Endothelial cell (in vitro differentiated cells): ENCODE data around the gene GRIK5. TPM values are rescaled to one million over a fixed set of nuclear protein-coding genes. Genes with fewer than 3 reads are reported as not detected.

Source experiments
- DNase-seq: peaks from one replicate; pipeline ENCODE4 v3.0.0; 2021; ENCODE audit warnings: low spot score
- H3K27ac Mint-ChIP-seq: one replicate; pipeline ENCODE4 v1.8.0; 2021; ENCODE audit warnings: mixed read lengths, inconsistent platforms; ENCODE audit not compliant: unreplicated experiment
- H3K27me3 Mint-ChIP-seq: one replicate; pipeline ENCODE4 v1.8.0; 2021; ENCODE audit warnings: mild to moderate bottlenecking, moderate library complexity, mixed read lengths, inconsistent platforms; ENCODE audit not compliant: unreplicated experiment
- H3K36me3 Mint-ChIP-seq: one replicate; pipeline ENCODE4 v1.8.0; 2021; ENCODE audit warnings: mild to moderate bottlenecking, low read depth, mixed read lengths, inconsistent platforms; ENCODE audit not compliant: unreplicated experiment
- H3K4me1 Mint-ChIP-seq: one replicate; pipeline ENCODE4 v1.8.0; 2021; ENCODE audit warnings: mild to moderate bottlenecking, mixed read lengths, inconsistent platforms; ENCODE audit not compliant: unreplicated experiment
- H3K4me3 Mint-ChIP-seq: one replicate; pipeline ENCODE4 v1.8.0; 2021; ENCODE audit warnings: mild to moderate bottlenecking, mixed read lengths, inconsistent platforms; ENCODE audit not compliant: unreplicated experiment
- H3K9me3 Mint-ChIP-seq: one replicate; pipeline ENCODE4 v1.8.0; 2021; ENCODE audit warnings: mixed read lengths, inconsistent platforms; ENCODE audit not compliant: unreplicated experiment
- total RNA-seq: library from RNA; stranded (reverse); fragmentation: NEBNext Ultra II Directional; extraction: Animal tissue kit (Norgen Biotek cat#: 25700); gene quantifications from one replicate; pipeline ENCODE4 v1.2.1, GENCODE V29; 2021; ENCODE audit not compliant: unreplicated experiment
- TF ChIP-seq, protein P1 (sequence below): fragments of 200-600 bp; sonication (generic); IDR thresholded peaks from one replicate; pipeline ENCODE4 v1.5.0; 2021; ENCODE audit warnings: antibody characterized with exemption; ENCODE audit not compliant: unreplicated experiment

Gene GRIK5
- total RNA-seq, 1 donor from 2014 or later = 18.4 TPM

DNA sequence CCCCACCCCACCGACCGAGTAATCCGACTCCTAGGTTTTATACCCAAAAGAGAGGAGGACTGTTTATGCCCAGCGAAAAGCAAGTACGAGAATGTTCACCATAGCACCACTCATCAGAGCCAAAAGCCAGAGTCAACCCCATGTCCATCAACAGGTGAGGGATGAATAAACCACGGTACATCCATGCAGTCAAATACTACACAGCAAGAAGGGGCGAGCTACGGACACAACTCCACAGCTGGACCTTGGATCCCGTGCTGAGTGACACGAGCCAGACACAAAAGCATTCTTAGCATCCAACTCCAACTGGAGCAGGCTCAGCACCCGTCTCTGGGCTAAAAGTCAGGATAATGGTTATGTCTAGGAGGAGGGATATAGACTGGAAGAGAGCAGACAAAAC lies 98.6 kb downstream of the GRIK5 start:
- H3K9me3 Mint-ChIP-seq = no peaks in the 10 kb centered on the region
- no peak overlapping the region for H3K27ac Mint-ChIP-seq
- TF ChIP-seq, protein P1, sequence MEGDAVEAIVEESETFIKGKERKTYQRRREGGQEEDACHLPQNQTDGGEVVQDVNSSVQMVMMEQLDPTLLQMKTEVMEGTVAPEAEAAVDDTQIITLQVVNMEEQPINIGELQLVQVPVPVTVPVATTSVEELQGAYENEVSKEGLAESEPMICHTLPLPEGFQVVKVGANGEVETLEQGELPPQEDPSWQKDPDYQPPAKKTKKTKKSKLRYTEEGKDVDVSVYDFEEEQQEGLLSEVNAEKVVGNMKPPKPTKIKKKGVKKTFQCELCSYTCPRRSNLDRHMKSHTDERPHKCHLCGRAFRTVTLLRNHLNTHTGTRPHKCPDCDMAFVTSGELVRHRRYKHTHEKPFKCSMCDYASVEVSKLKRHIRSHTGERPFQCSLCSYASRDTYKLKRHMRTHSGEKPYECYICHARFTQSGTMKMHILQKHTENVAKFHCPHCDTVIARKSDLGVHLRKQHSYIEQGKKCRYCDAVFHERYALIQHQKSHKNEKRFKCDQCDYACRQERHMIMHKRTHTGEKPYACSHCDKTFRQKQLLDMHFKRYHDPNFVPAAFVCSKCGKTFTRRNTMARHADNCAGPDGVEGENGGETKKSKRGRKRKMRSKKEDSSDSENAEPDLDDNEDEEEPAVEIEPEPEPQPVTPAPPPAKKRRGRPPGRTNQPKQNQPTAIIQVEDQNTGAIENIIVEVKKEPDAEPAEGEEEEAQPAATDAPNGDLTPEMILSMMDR = no peak
- peaks cover 10% of the 10 kb centered on the region for H3K27me3 Mint-ChIP-seq
- H3K4me3 Mint-ChIP-seq = no peak overlapping the region
- no peak for DNase-seq
- H3K4me1 Mint-ChIP-seq = no peaks in the 10 kb centered on the region
- no peaks in the 10 kb centered on the region for H3K36me3 Mint-ChIP-seq

DNA sequence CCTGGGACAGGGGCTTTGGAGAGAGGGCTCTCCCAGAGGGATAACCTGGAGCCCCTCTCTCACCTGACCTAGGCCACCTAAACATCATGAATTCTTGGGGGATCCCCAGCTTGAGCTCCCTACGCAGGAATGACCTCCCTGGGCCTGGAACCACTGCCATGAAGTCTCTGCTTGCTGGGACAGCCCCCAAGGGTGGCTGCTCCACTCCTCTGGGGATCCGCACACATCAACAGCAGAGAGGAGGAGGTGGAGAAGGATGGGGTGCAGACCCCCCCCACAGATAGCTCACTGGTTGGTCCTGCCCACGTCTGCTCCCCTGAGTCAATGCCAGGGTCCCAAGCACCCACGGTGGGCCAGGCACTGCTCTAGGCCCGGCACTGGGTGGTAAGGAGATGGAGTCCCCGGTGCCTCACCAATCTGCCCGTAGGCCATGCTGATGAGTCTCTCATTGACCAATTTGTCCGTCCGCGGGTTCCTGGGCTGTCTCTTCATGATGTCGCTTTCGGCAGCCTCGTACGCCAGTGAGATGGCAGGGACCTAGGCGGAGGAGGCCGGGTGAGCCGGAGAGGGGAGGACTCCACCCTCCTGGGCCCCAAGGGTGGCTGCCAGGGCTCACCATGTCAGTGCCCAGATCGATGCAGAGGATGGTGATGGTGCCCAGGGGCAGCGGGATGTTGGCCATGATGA lies 100.1 kb downstream of the GRIK5 start:
- peaks cover 12% of the 10 kb centered on the region for H3K27me3 Mint-ChIP-seq
- H3K4me3 Mint-ChIP-seq = no peak overlapping the region
- H3K36me3 Mint-ChIP-seq = no peaks in the 10 kb centered on the region
- TF ChIP-seq, protein P1 = no peak
- H3K27ac Mint-ChIP-seq = no peak overlapping the region
- no peaks in the 10 kb centered on the region for H3K4me1 Mint-ChIP-seq
- no peak for DNase-seq
- H3K9me3 Mint-ChIP-seq = no peaks in the 10 kb centered on the region

DNA sequence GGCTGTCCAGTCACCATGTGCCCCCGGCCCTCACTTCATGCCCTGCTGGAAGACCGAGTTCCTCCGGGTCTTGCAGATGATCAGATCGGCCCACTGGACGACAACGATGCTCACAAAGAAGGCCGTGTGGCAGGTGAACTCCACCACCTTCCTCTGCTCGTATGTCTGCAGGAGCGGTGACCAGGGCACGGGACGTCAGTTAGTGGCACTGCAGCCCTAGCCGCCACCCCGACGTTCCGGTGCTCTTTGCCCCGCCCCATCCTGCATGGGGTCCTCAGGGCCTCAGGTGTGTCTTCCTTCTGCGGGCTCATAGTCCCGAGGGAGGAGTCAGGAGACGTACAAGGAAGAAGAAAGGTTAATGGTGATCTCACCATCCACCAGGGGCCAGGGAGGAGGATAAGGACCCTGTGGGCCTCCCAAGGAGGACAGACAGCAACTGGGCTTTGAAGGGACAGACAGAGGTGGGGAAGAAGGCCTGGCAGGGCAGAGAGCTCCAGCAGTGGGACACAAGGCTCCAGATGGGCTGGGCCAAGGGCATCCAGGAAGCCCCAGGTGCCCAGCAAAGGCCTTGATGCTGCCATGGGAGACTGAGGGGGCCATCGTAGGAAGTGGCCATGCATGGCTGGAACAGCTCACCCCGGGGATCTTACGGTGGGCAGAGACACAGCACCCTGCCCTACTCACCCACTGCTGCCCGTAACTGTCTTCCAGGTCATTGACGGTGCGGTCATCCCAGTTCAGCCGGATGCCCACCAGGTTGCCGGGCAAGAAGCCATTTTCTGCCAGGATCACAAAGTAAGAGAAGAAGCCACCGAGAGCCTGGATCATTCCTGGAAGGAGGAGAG lies 101.0 kb downstream of the GRIK5 start:
- TF ChIP-seq, protein P1 = no peak
- Mint-ChIP-seq H3K27ac (no peak overlapping the region), H3K36me3 (no peaks in the 10 kb centered on the region), H3K4me3 (peak overlapping the region; percentile 59), H3K27me3 (peaks cover 12% of the 10 kb centered on the region), H3K9me3 (no peaks in the 10 kb centered on the region), H3K4me1 (no peaks in the 10 kb centered on the region)
- DNase-seq = no peak

DNA sequence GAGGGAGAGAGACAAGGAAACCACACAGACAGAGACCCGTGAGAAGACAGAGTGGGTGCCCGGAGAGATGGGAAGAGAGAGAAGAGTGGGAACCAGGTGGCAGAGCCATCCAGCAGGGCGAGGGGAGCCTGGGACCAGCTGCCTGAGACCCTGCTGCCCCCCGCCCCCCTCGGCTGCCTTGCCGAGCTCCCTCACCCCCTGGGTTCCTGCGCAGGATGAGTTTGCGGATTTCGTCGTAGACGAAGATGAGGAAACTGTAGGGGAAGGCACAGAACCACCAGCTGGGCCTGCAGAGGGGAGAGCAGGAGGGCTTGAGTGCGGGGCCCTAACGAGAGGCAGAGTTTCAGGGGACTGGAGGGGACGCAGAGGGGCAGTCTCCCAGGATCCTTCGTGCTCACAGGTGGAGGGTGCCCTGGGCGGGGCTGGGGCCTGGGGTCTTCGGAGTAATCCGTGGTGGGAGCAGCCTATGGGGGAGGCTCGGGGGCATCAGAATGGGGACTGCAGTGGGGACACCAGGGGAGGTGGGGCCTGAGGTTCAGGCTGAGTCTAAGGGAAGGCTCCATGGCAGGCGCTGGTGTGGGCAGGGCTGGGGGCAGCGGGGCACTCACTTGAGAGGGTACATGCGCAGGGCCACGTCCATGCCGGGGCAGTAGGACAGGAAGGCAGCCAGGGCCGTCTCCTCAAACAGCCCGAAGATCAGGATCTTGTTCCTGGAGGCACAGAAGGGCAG lies 102.8 kb downstream of the GRIK5 start:
- Mint-ChIP-seq H3K36me3 (no peaks in the 10 kb centered on the region), H3K27ac (no peak overlapping the region), H3K27me3 (peaks cover 12% of the 10 kb centered on the region), H3K4me1 (peaks cover 5% of the 10 kb centered on the region), H3K4me3 (no peak overlapping the region), H3K9me3 (no peaks in the 10 kb centered on the region)
- TF ChIP-seq, protein P1 = no peak
- DNase-seq = no peak
